H1 (cell line): ENCODE data around the gene HOXB4. TPM values are rescaled to one million over a fixed set of nuclear protein-coding genes. Genes with fewer than 3 reads are reported as not detected.
A peak's percentile ranks its signal among the peaks of the same experiment; 100 is the strongest.

Experiments used
- CTCF ChIA-PET: fragments of 300-600 bp; sonication (Branson Sonifier 250); formaldehyde crosslinking; loops from one replicate; lab custom pipeline; 2021; ENCODE audit not compliant: partially characterized antibody; lab: Charles Lee
- POLR2A ChIA-PET: fragments of 300-600 bp; sonication (Branson Sonifier 250); formaldehyde crosslinking; loops from one replicate; lab custom pipeline; 2021; ENCODE audit warnings: inconsistent platforms; ENCODE audit not compliant: partially characterized antibody; lab: Charles Lee
- DNase-seq, 2 experiments: peaks; one replicate each; pipeline versions ENCODE4 v3.0.0 to v3.0.0-alpha.2; 2010 to 2022; ENCODE audit warnings: low spot score in 2 of 2, low read depth in 1 of 2, mixed read lengths in 1 of 2
- FAIRE-seq: peaks from 2 replicates; lab custom pipeline; 2011; peaks lifted over from hg19 to GRCh38; lab: Jason Lieb, UNC
- H2AFZ ChIP-seq: 2 replicates; pipeline ENCODE4 v1.8.1; 2012; ENCODE audit warnings: low read length, inconsistent platforms
- H2AK5ac ChIP-seq: 2 replicates; pipeline ENCODE4 v1.6.1; 2013; ENCODE audit warnings: low read depth, low read length
- H2BK120ac ChIP-seq: replicated peaks from 2 replicates; pipeline ENCODE3; 2013; ENCODE audit warnings: low read depth, low read length, inconsistent platforms
- H2BK12ac ChIP-seq: 2 replicates; pipeline ENCODE4 v1.6.1; 2013; ENCODE audit warnings: low read depth, low read length
- H2BK15ac ChIP-seq: 2 replicates; pipeline ENCODE4 v1.6.1; 2013; ENCODE audit warnings: low read length
- H2BK20ac ChIP-seq: 2 replicates; pipeline ENCODE4 v1.6.1; 2013; ENCODE audit warnings: low read length
- H2BK5ac ChIP-seq: 2 replicates; pipeline ENCODE4 v1.6.1; 2013; ENCODE audit warnings: low read depth, low read length
- H3K14ac ChIP-seq: 2 replicates; pipeline ENCODE4 v1.6.1; 2013; ENCODE audit warnings: inconsistent platforms; ENCODE audit not compliant: insufficient read length
- H3K18ac ChIP-seq: 2 replicates; pipeline ENCODE4 v1.6.1; 2013; ENCODE audit warnings: low read length; ENCODE audit errors: extremely low read depth
- H3K23ac ChIP-seq: 2 replicates; pipeline ENCODE4 v1.6.1; 2013; ENCODE audit warnings: inconsistent platforms; ENCODE audit not compliant: insufficient read length
- H3K23me2 ChIP-seq: 2 replicates; pipeline ENCODE4 v1.6.1; 2013; ENCODE audit warnings: low read depth, low read length
- H3K27ac ChIP-seq: 2 replicates; pipeline ENCODE4 v1.6.1; 2011; ENCODE audit warnings: low read depth, low read length, inconsistent platforms
- H3K27me3 ChIP-seq, 4 experiments: replicated peaks in 1 of 4; 1 replicate in 1 of 4; 2 replicates in 3 of 4; pipeline versions ENCODE4 v1.6.1 to v1.8.1; 2011 to 2013; ENCODE audit warnings: low read length in 3 of 4, mild to moderate bottlenecking in 3 of 4, inconsistent platforms in 2 of 4, mixed read lengths in 2 of 4, moderate library complexity in 1 of 4; ENCODE audit not compliant: control insufficient read depth in 3 of 4, insufficient read depth in 3 of 4; ENCODE audit errors: extremely low read depth in 1 of 4
- H3K36me3 ChIP-seq, 4 experiments: 2 replicates each; pipeline versions ENCODE4 v1.6.1 to v1.8.1; 2011 to 2013; ENCODE audit warnings: mild to moderate bottlenecking in 4 of 4, low read length in 3 of 4, moderate library complexity in 2 of 4, control low read depth in 1 of 4, inconsistent platforms in 1 of 4; ENCODE audit not compliant: insufficient read depth in 4 of 4, control insufficient read depth in 2 of 4
- H3K4ac ChIP-seq: replicated peaks from 2 replicates; pipeline ENCODE3; 2013; ENCODE audit warnings: low read length, low read depth, mixed read lengths, inconsistent platforms; ENCODE audit not compliant: insufficient read length
- H3K4me1 ChIP-seq, 4 experiments: replicated peaks in 1 of 4; 1 replicate in 1 of 4; 2 replicates in 3 of 4; pipeline versions ENCODE4 v1.6.1 to v1.8.1; 2011 to 2013; ENCODE audit warnings: low read length in 3 of 4, inconsistent platforms in 2 of 4, mixed read lengths in 1 of 4; ENCODE audit not compliant: insufficient read depth in 4 of 4, control insufficient read depth in 3 of 4
- H3K4me2 ChIP-seq, 2 experiments: 2 replicates each; pipeline versions ENCODE4 v1.6.1 to v1.8.1; 2011 to 2013; ENCODE audit warnings: low read depth in 2 of 2, low read length in 2 of 2, control low read depth in 1 of 2, inconsistent platforms in 1 of 2, mild to moderate bottlenecking in 1 of 2; ENCODE audit not compliant: insufficient read depth in 1 of 2
- H3K4me3 ChIP-seq, 4 experiments: fragments of 200-600, 300-600 bp in 1 of 4; sonication (generic), shearing (Covaris generic), sonication (Bioruptor Twin) in 1 of 4; 2 replicates each; pipeline versions ENCODE4 v1.5.1 to v1.8.1; 2011 to 2016; ENCODE audit warnings: low read length in 4 of 4, low read depth in 3 of 4, control low read depth in 2 of 4, inconsistent platforms in 2 of 4, mild to moderate bottlenecking in 2 of 4, mixed read lengths in 1 of 4, moderate library complexity in 1 of 4; ENCODE audit not compliant: insufficient read depth in 2 of 4; ENCODE audit errors: extremely low read depth in 1 of 4
- H3K56ac ChIP-seq: replicated peaks from 2 replicates; pipeline ENCODE3; 2013; ENCODE audit warnings: low read depth, mild to moderate bottlenecking, mixed read lengths, low read length, inconsistent platforms; ENCODE audit not compliant: insufficient read length
- H3K79me1 ChIP-seq: 2 replicates; pipeline ENCODE4 v1.6.1; 2013; ENCODE audit warnings: low read depth, low read length, control low read depth
- H3K79me2 ChIP-seq, 2 experiments: 2 replicates each; pipeline versions ENCODE4 v1.6.1 to v1.8.1; 2012 to 2013; ENCODE audit warnings: low read length in 2 of 2, mild to moderate bottlenecking in 2 of 2, inconsistent platforms in 1 of 2; ENCODE audit not compliant: insufficient read depth in 2 of 2, control insufficient read depth in 1 of 2
- H3K9ac ChIP-seq, 4 experiments: replicated peaks in 1 of 4; 1 replicate in 1 of 4; 2 replicates in 3 of 4; pipeline versions ENCODE4 v1.6.1 to v1.8.1; 2011 to 2013; ENCODE audit warnings: low read depth in 3 of 4, low read length in 3 of 4, control low read depth in 2 of 4, mild to moderate bottlenecking in 2 of 4, moderate library complexity in 2 of 4, inconsistent platforms in 1 of 4; ENCODE audit errors: extremely low read depth in 1 of 4
- H3K9me3 ChIP-seq, 2 experiments: 2 replicates each; pipeline versions ENCODE4 v1.6.1 to v1.8.1; 2012 to 2013; ENCODE audit warnings: mild to moderate bottlenecking in 2 of 2, moderate library complexity in 2 of 2, control low read depth in 1 of 2, inconsistent platforms in 1 of 2, low read depth in 1 of 2, low read length in 1 of 2, mixed read lengths in 1 of 2; ENCODE audit not compliant: insufficient read depth in 2 of 2
- H4K20me1 ChIP-seq, 2 experiments: replicated peaks in 1 of 2; 2 replicates each; pipeline versions ENCODE3 to v1.8.1; 2011 to 2013; ENCODE audit warnings: inconsistent platforms in 2 of 2, low read length in 2 of 2, mild to moderate bottlenecking in 1 of 2; ENCODE audit not compliant: insufficient read depth in 2 of 2, control insufficient read depth in 1 of 2
- H4K5ac ChIP-seq: 2 replicates; pipeline ENCODE4 v1.6.1; 2013; ENCODE audit warnings: low read length, low read depth, mixed read lengths, inconsistent platforms; ENCODE audit not compliant: insufficient read length
- H4K8ac ChIP-seq: 2 replicates; pipeline ENCODE4 v1.8.0; 2013; ENCODE audit warnings: mild to moderate bottlenecking, moderate library complexity, low read length, inconsistent platforms; ENCODE audit not compliant: insufficient read depth; ENCODE audit errors: extremely low read depth
- H4K91ac ChIP-seq: replicated peaks from 2 replicates; pipeline ENCODE3; 2013; ENCODE audit warnings: low read length, mixed read lengths, inconsistent platforms; ENCODE audit not compliant: insufficient read length
- EZH2 ChIP-seq: fragments of 200-600 bp; sonication (generic); IDR thresholded peaks from 2 replicates; pipeline ENCODE4 v1.7.1; 2012; ENCODE audit warnings: low read depth, mild to moderate bottlenecking, moderate library complexity, low read length, inconsistent platforms; ENCODE audit not compliant: severe bottlenecking
- NANOG ChIP-seq: IDR thresholded peaks from 2 replicates; pipeline ENCODE4 v1.6.1; 2011; ENCODE audit warnings: low read length, low read depth, mild to moderate bottlenecking, inconsistent platforms; ENCODE audit not compliant: insufficient read depth, poor library complexity, severe bottlenecking
- PHF8 ChIP-seq: fragments of 200-600 bp; sonication (generic); conservative IDR thresholded peaks from 2 replicates; pipeline ENCODE4 v1.7.1; 2012; ENCODE audit warnings: low read depth, mild to moderate bottlenecking, inconsistent platforms, low read length, moderate library complexity
- RNF2 ChIP-seq: fragments of 200-900, 300-1000 bp; sonication (generic); IDR thresholded peaks from 2 replicates; pipeline ENCODE4 v1.7.1; 2016; ENCODE audit warnings: borderline replicate concordance, low read depth, mild to moderate bottlenecking, antibody characterized with exemption, low read length; ENCODE audit not compliant: poor library complexity, severe bottlenecking; ENCODE audit errors: missing control alignments
- SUZ12 ChIP-seq: fragments of 200-600 bp; sonication (generic); IDR thresholded peaks from 2 replicates; pipeline ENCODE4 v1.6.1; 2012; ENCODE audit warnings: mild to moderate bottlenecking, inconsistent platforms, low read length, moderate library complexity, mixed read lengths
- YY1 ChIP-seq: IDR thresholded peaks from 2 replicates; pipeline ENCODE4 v1.6.1; 2011; ENCODE audit warnings: low read depth, mild to moderate bottlenecking, low read length
- WGBS, 2 experiments: shearing (Covaris generic) in 1 of 2; methylation state at CpG; one replicate each; pipeline versions ENCODE4 v1.1.6 to v1.1.7; 2013 to 2015; ENCODE audit warnings: low lambda C conversion rate in 2 of 2, mixed read lengths in 2 of 2, inconsistent platforms in 1 of 2, low coverage in 1 of 2, missing lambda C conversion rate in 1 of 2; ENCODE audit not compliant: insufficient replicate concordance in 2 of 2, insufficient coverage in 1 of 2, insufficient read length in 1 of 2; ENCODE audit errors: extremely low coverage in 1 of 2, missing lambda C conversion rate in 1 of 2; 5-methylcytosine and 5-hydroxymethylcytosine counted together
- polyA plus RNA-seq, 7 experiments: library from polyadenylated mRNA; depleted of rRNA in 3 of 7; stranded (reverse) in 5 of 7; unstranded in 2 of 7; fragments of >200 nt in 5 of 7; fragments of 200-250 nt in 2 of 7; gene quantifications; 1 replicate in 5 of 7; 2 replicates in 1 of 7; 4 replicates in 1 of 7; pipeline versions ENCODE4 v1.2.1 to v1.2.3, GENCODE V29; 2011 to 2013; ENCODE audit warnings: missing spikeins in 2 of 7, mixed read lengths in 2 of 7
- total RNA-seq: library from RNA; stranded (reverse); fragmentation: NEBNext Ultra II Directional; extraction: Animal tissue kit (Norgen Biotek cat#: 25700); gene quantifications from 2 replicates; pipeline ENCODE4 v1.2.1, GENCODE V29; 2021

HOXB4 gene
- total and polyA plus RNA-seq, 2 of the 8 experiments (the other 6 are each of a cell fraction or from before 2014, with no cell fraction given), result not detected

- Histone ChIP-seq H4K5ac (no peak overlapping the region), H3K27me3 (peaks cover 98 to 100% (median 99%) of the 10 kb centered on the region in 4 experiments), H3K36me3 (peaks cover 0 to 6% (median 0%) of the 10 kb centered on the region in 4 experiments; a peak in 1 of 8 replicates), H3K56ac (no peak overlapping the region), H3K4me3 (no peak overlapping the region), H2AFZ (no peak overlapping the region), H2AK5ac (no peak overlapping the region), H3K9me3 (no peaks in the 10 kb centered on the region), H2BK12ac (no peak overlapping the region), H3K18ac (no peak overlapping the region), H2BK20ac (no peak overlapping the region), H2BK15ac (no peak overlapping the region), H3K4ac (no peak overlapping the region), H3K23me2 (no peaks in the 10 kb centered on the region), H4K91ac (no peak overlapping the region), H3K14ac (no peak overlapping the region), H3K27ac (no peak overlapping the region), H3K4me1 (peaks cover 0 to 11% (median 8%) of the 10 kb centered on the region in 4 experiments; a peak in 5 of 7 replicates), H2BK5ac (no peak overlapping the region), H3K79me1 (no peaks in the 10 kb centered on the region), H4K20me1 (peaks cover 22 to 36% of the 10 kb centered on the region in 2 experiments), H2BK120ac (no peak overlapping the region), H3K4me2 (no peak overlapping the region; a peak in 1 of 4 replicates), H4K8ac (no peak overlapping the region), H3K79me2 (no peaks in the 10 kb centered on the region), H3K23ac (no peak overlapping the region), H3K9ac (no peak overlapping the region)
- DNase-seq (no peak), FAIRE-seq (no peak)
- POLR2A ChIA-PET, result interaction anchor here (1.3 to 1.7 kb wide), 2 partner anchors 9 to 14 kb away, joined by 3 to 8 read pairs; no protein-coding TSS in a partner anchor
- WGBS, 2 experiments, result 12% methylated on average over 5 of the region's 5 CpGs; no CpG with 5 or more reads in 1 of the 2 experiments
- CTCF ChIA-PET, result interaction anchor here (0.6 to 4.0 kb wide), 12 partner anchors 11 to 248 kb away, joined by 3 to 18 read pairs (median 4); no protein-coding TSS in a partner anchor
- peak; percentile 80 for TF ChIP-seq RNF2
- TF ChIP-seq YY1, result no peak
- no peak for TF ChIP-seq PHF8
- TF ChIP-seq NANOG, result no peak
- peak; percentile 42 for TF ChIP-seq SUZ12
- TF ChIP-seq EZH2, result peak; percentile 69
These were observed 21.9 kb downstream of the HOXB4 start for GRCh38 chr17:48556229-48556575.
